KMS-11 (cell line): ENCODE measurements around the gene IQSEC1.
"Not testable (repeated sequence)": the region's sequence is repeated elsewhere in the genome, so short reads cannot be mapped to it uniquely, and the experiment has no call there.

Experiments used
- H2AFZ ChIP-seq: fragments of 200-600 bp; sonication (generic); 2 replicates; pipeline ENCODE4 v1.6.1; 2016; ENCODE audit warnings: antibody characterized with exemption, mixed run types, low read depth
- H3K27ac ChIP-seq: fragments of 200-600 bp; sonication (generic); 2 replicates; pipeline ENCODE4 v1.6.1; 2016; ENCODE audit warnings: mild to moderate bottlenecking, mixed run types
- H3K27me3 ChIP-seq: fragments of 200-600 bp; sonication (generic); 2 replicates; pipeline ENCODE4 v1.6.1; 2017; ENCODE audit warnings: mild to moderate bottlenecking, low read depth, mixed run types, moderate library complexity; ENCODE audit not compliant: insufficient read depth
- H3K36me3 ChIP-seq: fragments of 200-600 bp; sonication (generic); 2 replicates; pipeline ENCODE4 v1.6.1; 2017; ENCODE audit warnings: mild to moderate bottlenecking, mixed run types; ENCODE audit not compliant: insufficient read depth
- H3K4me1 ChIP-seq: fragments of 200-600 bp; sonication (generic); 2 replicates; pipeline ENCODE4 v1.6.1; 2016; ENCODE audit warnings: mild to moderate bottlenecking, low read depth, mixed run types; ENCODE audit not compliant: poor library complexity, severe bottlenecking
- H3K4me2 ChIP-seq: fragments of 200-600 bp; sonication (generic); 2 replicates; pipeline ENCODE4 v1.7.0; 2016; ENCODE audit warnings: mild to moderate bottlenecking, mixed run types
- H3K4me3 ChIP-seq: fragments of 200-600 bp; sonication (generic); IDR thresholded peaks from 2 replicates; pipeline ENCODE4 v1.6.1; 2017; ENCODE audit warnings: low read depth, low read length, mixed read lengths; ENCODE audit not compliant: insufficient read depth
- H3K79me2 ChIP-seq: fragments of 200-600 bp; sonication (generic); 2 replicates; pipeline ENCODE4 v1.6.1; 2016; ENCODE audit warnings: low read depth, mixed run types; ENCODE audit not compliant: insufficient read depth
- H3K9ac ChIP-seq: fragments of 200-600 bp; sonication (generic); 2 replicates; pipeline ENCODE4 v1.6.1; 2016; ENCODE audit warnings: mild to moderate bottlenecking, mixed run types
- H4K20me1 ChIP-seq: fragments of 200-600 bp; sonication (generic); 2 replicates; pipeline ENCODE4 v1.6.1; 2016; ENCODE audit warnings: mild to moderate bottlenecking, mixed run types; ENCODE audit not compliant: insufficient read depth
- TF ChIP-seq, protein P1 (sequence below): fragments of 200-600 bp; sonication (generic); conservative IDR thresholded peaks from 2 replicates; pipeline ENCODE4 v1.6.1; 2017; ENCODE audit warnings: low read depth, mild to moderate bottlenecking, antibody characterized with exemption, low read length, moderate library complexity, mixed read lengths

Gene IQSEC1

DNA sequence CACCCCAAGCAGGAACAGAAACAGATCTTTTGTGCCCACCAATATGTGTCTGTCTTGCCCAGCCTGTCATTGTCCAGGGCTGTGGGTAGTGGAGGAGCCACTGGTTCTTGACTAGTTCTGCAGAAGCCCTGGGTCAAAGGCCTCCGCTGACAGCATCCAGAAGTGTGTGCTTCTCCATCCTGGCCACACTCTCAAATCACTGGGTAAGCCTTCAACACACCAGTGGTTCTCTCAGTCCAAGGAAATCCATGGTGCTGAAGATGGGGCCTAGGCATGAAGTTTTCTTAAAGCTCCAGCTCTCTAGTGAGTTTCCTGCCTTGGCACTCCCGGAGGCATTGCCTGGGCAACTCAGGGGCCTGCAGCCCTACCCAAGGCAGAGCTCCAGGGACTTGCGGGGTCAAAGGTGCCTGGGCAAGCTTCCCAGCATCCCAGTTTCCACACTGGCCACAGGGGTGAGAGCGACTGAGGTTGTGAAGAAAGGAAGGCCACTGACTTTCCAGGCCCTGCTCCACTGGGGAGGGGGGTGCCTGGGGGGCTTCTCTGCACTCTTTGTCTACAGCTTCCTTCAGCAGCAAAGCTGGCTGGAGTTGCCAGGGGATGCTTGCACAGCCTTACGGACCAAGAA, 193.9 kb downstream of the IQSEC1 start:
- Histone ChIP-seq H3K27me3 (no peaks in the 10 kb centered on the region; the same call in 1 of the 2 replicates), H3K9ac (no peak overlapping the region), H3K4me1 (no peaks in the 10 kb centered on the region), H2AFZ (no peak overlapping the region), H3K27ac (no peak overlapping the region), H3K4me2 (no peak overlapping the region), H4K20me1 (no peaks in the 10 kb centered on the region), H3K36me3 (no peaks in the 10 kb centered on the region), H3K4me3 (no peak overlapping the region), H3K79me2 (no peaks in the 10 kb centered on the region)
- TF ChIP-seq, protein P1, sequence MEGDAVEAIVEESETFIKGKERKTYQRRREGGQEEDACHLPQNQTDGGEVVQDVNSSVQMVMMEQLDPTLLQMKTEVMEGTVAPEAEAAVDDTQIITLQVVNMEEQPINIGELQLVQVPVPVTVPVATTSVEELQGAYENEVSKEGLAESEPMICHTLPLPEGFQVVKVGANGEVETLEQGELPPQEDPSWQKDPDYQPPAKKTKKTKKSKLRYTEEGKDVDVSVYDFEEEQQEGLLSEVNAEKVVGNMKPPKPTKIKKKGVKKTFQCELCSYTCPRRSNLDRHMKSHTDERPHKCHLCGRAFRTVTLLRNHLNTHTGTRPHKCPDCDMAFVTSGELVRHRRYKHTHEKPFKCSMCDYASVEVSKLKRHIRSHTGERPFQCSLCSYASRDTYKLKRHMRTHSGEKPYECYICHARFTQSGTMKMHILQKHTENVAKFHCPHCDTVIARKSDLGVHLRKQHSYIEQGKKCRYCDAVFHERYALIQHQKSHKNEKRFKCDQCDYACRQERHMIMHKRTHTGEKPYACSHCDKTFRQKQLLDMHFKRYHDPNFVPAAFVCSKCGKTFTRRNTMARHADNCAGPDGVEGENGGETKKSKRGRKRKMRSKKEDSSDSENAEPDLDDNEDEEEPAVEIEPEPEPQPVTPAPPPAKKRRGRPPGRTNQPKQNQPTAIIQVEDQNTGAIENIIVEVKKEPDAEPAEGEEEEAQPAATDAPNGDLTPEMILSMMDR: no peak

DNA sequence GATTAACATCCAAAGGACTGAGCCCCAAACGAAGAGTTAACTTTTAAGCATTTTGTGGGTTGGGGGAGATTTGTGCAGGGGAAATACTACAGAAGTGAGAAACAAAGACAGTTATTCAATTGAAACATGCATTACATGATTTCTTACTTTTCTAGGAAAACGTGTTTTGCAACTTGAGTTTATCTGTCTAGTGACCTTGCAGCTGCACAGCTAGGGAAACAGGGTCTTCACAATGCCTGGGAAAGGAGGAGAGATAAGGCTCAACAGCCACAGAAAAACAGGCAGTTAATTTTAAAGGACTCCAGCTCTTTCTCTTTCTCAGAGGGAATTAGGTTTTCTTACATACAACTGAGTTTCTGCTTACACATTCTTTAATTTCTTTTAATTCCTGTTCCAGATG, 194.5 kb downstream of the IQSEC1 start:
- not testable (repeated sequence) for H3K4me3 ChIP-seq, H3K9ac ChIP-seq, H3K27me3 ChIP-seq

DNA sequence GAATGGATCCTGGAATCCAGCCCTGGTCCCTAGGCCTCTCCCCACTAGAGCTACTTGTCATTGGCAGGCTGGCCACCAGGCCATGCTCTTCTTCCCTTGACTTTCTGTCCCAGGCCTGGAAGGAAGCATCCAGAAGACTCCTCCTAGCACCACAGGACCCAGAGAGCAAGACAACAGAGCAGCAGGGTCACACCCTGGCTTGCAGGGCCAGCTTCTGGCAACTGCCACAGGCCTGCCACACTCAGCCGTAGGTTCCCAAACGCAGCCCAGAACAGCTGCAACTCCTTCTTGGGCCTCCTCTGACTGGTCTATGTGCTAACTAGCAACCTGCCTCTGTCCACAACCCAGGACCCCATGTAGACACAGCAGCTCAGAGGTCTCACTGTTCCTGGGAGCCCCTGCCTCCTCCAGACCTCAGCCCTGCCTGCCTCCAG, 195.1 kb downstream of the IQSEC1 start:
- Histone ChIP-seq H3K4me3 (no peak overlapping the region), H3K9ac (no peak overlapping the region), H3K27ac (no peak overlapping the region), H3K4me2 (no peak overlapping the region), H3K27me3 (no peaks in the 10 kb centered on the region), H4K20me1 (no peaks in the 10 kb centered on the region), H3K4me1 (no peaks in the 10 kb centered on the region), H3K36me3 (no peaks in the 10 kb centered on the region), H2AFZ (no peak overlapping the region), H3K79me2 (no peaks in the 10 kb centered on the region)
- TF ChIP-seq, protein P1: no peak

More for the DNA sequence above, 194.5 kb downstream of the IQSEC1 start:
- H3K4me1 ChIP-seq, H3K4me2 ChIP-seq, H2AFZ ChIP-seq, H4K20me1 ChIP-seq, H3K36me3 ChIP-seq, H3K79me2 ChIP-seq, H3K27ac ChIP-seq: not testable (repeated sequence)

DNA sequence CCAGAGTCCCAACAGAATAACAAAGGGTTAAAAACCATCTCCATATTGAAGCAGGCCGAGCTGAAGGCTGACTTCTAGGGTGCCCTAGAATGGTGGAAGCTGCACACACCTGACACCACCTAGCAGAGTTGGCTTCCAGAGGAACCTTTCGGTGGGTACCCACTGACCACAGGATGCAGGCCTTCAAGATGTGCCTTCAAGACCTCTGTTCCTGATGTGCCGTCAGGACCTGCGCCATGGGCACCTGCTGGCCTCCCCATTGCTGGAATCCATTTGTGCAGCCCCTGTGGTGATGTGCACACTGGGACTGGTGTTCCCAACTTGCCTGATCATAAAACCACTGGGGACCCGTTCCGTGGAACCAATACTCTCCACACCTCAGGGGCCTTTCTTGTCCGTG, 196.2 kb downstream of the IQSEC1 start:
- no peaks in the 10 kb centered on the region for H3K27me3 ChIP-seq

More for the DNA sequence above, 196.2 kb downstream of the IQSEC1 start:
- no peak overlapping the region for H3K4me2 ChIP-seq
- H2AFZ ChIP-seq: no peak overlapping the region
- no peaks in the 10 kb centered on the region for H3K4me1 ChIP-seq
- H3K36me3 ChIP-seq: no peaks in the 10 kb centered on the region
- TF ChIP-seq, protein P1: no peak
- H4K20me1 ChIP-seq: no peaks in the 10 kb centered on the region
- no peak overlapping the region for H3K9ac ChIP-seq
- H3K27ac ChIP-seq: no peak overlapping the region
- H3K79me2 ChIP-seq: no peaks in the 10 kb centered on the region
- no peak overlapping the region for H3K4me3 ChIP-seq
